COR-L47 (cell line): ENCODE results near the gene ZDHHC5.
"Not testable (repeated sequence)": the region's sequence is repeated elsewhere in the genome, so short reads cannot be mapped to it uniquely, and the experiment has no call there.

ENCODE experiments used
- DNase-seq: peaks from one replicate; lab custom pipeline; 2025; lab: John Stamatoyannopoulos, UW

ZDHHC5 gene

GRCh38 chr11:57667117-57667735 lies 688 bp upstream of the ZDHHC5 start:
- DNase-seq, result peak; percentile 97

DNA sequence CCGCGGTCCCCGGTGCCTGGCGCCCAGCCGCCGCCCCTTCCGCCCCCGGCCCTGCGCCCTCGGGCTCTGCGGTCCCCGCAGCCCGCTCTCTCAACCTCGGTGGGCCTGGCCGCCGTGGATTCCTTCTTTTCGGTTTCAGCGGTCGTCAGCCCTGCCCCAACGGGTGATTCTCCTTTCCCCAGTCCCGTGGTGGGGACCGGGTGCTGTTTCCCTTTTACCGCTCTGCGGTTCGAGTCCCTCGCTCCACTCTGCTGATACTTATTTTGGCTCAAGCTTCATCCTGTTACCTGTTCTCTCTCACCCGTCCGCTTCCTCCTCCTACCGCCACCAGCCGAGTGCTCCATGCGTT lies 494 bp downstream of the ZDHHC5 start:
- no peak for DNase-seq

GRCh38 chr11:57674251-57674650 lies 6.3 kb downstream of the ZDHHC5 start:
- DNase-seq, result no peak

DNA sequence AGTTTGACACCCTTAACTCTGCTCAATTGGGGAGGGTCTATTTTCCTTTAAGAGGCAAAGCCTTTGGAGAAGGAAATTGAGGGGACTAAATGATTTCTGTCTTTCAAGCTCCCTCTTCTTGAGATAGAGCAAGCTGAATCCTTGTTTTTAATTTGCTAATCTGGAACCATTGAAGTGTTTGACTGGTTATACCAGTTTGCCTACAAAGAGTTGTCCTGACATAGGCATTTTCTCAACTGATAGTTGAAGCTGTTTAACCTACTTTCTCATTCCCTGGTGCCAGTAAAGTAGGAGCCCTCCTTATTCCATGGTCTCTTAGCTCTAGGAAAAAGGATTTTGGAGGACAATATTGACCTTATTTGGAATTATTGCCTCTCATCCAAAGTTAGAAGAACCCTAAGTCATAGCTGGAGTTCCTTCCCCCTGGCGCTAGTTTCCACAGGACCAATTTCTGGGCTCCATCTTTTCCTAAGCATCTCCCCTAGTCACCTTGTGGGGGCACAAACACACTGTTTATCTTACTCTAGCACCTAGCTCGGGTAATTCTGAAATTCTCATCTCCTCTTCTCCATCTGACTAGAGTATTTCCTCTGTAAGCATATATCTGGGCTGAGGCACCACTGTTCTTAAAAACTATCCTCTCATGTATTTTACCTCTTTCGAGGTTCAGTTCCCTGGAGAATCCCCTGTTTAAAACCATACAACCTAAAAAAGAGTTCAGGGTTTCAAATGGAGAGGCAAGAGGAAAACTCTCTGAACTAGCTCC lies 7.4 kb downstream of the ZDHHC5 start:
- DNase-seq, result no peak

DNA sequence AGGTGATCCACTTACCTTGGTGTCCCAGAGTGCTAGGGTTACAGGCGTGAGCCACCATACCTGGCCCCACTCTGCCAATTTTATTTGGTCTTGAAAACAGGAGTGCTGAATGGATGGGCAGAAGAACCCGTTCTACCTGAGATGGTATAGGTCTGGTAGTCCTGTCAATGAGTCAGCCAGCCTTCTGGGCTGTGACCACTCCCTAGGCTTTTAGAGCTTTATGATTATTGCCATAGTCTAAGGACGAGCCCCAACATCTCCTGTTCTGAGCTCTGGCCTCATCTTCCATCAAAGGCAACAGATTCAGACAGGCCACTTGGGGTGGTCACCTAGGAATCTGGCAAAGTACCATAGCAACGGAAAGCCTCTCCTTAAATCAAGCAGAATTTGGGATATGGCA lies 11.5 kb downstream of the ZDHHC5 start:
- no peak for DNase-seq

DNA sequence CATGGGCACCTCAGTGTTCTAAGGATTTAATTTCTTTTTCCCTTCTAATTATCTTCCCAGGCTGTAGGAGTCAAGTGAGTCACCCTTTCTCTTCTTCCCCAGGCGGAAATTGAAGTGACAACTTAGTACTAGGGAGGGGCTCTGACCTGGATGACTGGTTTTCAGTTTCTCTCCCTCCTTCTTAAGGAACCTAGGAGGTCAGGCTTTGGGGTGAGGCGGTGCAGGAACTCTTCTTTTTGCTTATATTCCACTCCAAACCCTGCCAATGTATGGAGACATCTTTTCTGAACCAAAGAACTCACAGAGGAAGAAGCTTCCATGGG lies 12.6 kb downstream of the ZDHHC5 start:
- DNase-seq, result no peak

- no peak for DNase-seq
Measured at GRCh38 chr11:57681168-57681567, 13.3 kb downstream of the ZDHHC5 start.

DNA sequence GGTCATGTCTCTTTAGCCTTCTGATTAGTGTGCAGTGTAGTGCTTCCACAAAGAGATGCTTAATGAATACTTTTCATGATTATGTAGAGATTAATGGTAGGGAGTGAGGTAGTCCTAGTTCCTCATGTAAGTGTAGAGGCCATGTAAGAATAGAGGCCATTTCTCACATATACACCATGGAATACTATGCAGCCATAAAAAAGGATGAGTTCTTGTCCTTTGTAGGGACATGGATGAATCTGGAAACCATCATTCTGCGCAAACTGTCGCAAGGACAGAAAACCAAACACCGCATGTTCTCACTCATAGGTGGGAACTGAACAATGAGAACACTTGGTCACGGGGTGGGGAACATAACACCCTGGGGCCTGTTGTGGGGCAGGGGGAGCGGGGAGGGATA lies 22.6 kb downstream of the ZDHHC5 start:
- not testable (repeated sequence) for DNase-seq

- DNase-seq, result no peak
Measured at GRCh38 chr11:57698843-57699365, 31.0 kb downstream of the ZDHHC5 start.

DNA sequence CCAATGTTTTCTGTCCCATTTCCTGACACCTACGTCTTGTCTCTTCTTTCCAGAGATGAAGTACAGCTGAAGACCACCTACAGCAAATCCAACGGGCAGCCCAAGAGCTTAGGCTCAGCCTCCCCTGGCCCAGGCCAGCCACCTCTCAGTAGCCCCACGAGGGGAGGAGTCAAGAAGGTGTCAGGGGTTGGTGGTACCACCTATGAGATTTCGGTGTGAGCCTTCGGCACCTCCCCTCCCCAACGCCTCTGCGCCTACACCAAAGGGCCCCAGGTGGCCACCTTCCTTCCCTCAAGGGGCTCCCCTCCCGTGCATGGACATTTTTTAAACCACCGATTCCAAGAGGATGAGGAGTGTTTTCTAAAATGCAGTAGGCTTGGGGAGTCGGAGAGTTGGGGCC lies 31.9 kb downstream of the ZDHHC5 start:
- DNase-seq, result no peak

GRCh38 chr11:57700425-57700824 lies 32.5 kb downstream of the ZDHHC5 start:
- no peak for DNase-seq

DNA sequence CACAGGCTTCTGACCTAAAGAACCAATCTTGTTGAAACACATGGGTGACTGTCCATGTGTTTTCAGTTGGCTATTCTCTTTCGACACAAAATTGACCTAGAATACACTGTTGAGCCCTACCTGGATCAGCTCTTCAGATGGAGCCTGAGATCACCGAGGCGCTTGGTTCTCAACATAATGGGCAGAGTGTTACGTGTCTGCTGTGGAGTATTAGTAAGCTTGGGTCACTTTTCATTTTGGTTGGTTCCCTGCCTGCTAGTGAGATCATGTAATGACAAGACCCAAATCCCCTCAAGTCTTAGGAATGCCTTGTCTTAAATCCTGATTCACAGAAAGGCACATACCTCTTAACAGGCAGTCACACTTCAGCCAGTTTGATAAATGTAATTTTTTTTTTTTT lies 35.4 kb downstream of the ZDHHC5 start:
- DNase-seq, result no peak

DNA sequence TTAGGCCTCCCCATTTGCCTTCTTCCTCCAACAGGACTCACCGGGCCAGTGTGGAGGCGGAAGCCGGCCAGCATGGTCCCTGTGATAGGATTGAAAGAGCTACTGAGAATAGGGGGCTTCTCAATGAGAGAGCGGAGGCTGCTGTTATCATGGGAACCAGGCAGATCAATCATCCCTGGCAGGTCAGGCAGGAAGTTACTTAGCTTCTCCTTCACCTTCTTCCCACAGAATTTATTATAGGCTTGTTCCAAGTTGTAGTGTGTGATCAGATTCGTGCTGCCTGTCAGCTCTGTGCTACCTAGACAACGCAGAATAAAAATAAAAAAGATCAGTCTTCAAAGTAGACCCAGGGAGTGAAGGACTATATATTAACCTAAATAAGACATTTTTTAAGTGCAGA lies 37.0 kb downstream of the ZDHHC5 start:
- no peak for DNase-seq

DNA sequence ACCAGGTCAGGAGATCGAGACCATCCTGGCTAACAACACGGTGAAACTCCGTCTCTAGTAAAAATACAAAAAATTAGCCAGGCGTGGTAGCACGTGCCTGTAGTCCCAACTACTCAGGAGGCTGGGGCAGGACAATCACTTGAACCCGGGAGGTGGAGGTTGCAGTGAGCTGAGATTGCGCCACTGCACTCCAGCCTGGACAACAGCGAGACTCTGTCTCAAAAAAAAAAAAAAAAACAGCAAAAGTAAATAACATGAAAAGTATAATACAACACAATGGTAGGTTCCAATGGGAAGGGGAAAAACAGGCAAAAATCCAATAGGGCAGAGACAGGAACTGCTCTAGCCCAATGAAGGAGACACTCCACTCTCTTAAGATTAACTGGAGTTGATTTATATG lies 37.5 kb downstream of the ZDHHC5 start:
- DNase-seq, result not testable (repeated sequence)

DNA sequence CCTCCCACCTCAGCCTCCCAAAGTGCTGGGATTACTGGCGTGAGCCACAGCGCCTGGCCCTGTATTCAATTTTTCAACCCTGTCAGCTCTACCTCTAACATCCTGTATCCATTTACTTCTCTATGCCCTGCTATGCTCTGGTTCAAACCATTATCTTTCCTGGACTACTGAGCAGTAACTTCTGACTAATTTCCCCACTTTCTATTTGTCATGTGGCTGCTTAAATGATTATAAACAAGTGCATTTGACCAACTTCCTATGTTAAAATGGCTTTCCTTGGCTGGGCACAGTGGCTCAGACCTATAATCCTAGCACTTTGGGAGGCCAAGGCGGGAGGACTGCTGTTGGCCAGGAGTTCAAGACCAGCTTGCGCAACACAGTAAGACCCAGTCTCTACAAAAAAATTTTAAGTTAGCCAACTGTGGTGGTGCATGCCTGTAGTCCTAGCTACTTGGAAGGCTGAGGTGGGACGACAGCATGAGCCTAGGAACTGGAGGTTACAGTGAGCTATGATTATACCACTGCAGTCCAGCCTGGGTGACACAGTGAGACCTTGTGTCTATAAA lies 42.0 kb downstream of the ZDHHC5 start:
- DNase-seq, result no peak

DNA sequence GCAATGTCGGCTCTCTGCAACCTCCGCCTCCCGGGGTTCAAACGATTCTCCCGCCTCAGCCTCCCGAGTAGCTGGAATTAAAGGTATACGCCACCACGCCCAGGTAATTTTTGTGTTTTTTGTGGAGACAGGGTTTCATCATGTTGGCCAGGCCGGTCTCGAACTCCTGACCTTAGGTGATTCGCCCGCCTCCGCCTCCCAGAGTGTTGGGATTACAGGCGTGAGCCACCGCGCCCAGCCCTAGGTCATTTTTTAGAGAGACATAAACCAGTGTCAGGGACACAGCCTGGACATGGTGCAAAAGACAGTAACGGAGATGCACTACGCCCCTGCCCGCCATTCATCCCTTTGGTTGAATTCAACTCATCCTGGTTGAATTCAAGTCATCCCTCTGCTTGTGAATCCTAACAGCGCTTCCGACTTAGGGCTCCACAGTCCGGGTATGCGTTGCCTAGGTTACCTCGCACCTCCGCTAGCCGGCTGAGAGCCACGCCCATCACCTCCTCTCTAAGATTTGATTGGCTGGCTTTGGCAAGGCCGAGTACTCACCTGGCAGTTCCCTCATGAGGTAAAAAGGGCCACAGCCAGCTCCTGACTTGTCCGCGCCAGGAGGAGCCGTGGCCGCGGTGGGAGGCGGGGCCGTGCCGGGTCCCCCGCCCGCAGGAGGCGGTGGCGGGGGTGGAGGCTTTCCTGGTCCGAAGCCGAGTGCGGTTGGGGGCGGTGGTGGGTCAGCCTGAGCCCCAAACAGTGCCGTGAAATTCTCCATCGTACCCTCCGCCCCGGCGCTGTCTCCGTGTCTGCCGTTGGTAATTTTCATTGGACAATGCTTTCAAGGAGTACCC lies 43.7 kb downstream of the ZDHHC5 start, which contains the start of gene MED19:
MED19 (minus strand) TSS at position 802 of the 842 bp plus-strand sequence; CDS start at position 766, 36 bp downstream.
- DNase-seq, result peak; percentile 92

- DNase-seq, result peak; percentile 97
Measured at GRCh38 chr11:57712256-57713150, 44.6 kb downstream of the ZDHHC5 start, which contains the start of gene TMX2. TSS of gene TMX2 (plus strand) at chr11:57712593. CDS start at chr11:57712619, 26 bp downstream.

DNA sequence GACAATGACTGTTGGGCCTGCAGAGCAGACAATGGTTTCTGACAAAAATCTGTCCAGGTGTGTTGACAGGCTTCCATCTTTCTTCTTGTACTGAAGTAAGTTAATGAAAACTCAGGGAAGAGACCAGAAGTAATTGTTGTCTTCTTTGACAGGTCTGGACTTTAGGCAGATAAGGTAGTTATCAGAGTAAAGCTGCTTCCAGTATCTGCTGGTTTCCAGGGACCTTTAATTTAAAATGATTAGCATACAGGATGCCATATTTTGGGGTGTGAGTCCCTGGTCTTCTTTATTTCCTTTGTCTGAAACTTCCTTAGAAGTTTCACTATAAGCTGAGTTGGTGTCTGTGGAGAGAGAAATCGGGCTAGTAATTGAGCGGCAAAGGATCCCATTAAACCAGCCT lies 45.9 kb downstream of the ZDHHC5 start:
- no peak for DNase-seq

DNA sequence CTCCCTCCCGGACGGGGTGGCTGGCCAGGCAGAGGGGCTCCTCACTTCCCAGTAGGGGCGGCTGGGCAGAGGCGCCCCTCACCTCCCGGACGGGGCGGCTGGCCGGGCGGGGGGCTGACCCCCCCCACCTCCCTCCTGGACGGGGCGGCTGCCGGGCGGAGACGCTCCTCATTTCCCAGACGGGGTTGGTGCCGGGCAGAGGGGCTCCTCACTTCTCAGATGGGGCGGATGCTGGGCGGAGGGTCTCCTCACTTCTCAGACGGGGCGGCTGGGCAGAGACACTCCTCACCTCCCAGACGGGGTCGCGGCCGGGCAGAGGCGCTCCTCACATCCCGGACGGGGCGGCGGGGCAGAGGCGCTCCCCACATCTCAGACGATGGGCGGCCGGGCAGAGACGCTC lies 48.8 kb downstream of the ZDHHC5 start:
- not testable (repeated sequence) for DNase-seq

DNA sequence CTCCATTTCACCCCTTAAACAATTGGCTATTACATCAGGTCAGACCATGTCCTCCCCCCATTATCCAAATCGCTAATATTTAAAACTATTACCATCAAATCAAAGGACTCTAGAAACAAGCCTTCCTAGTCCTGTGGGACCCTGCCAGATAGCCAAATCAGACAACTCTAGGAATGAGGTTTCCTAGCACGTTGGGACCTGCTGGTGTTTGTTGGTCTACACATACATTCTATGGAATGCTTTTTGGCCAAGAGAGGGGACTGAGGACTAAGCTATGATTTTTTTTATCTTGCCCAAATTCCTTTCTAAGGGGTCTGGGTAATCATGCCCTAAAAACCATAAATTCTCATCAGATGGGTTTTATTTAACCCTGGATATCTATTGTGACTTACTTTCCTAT lies 59.3 kb downstream of the ZDHHC5 start:
- no peak for DNase-seq

DNA sequence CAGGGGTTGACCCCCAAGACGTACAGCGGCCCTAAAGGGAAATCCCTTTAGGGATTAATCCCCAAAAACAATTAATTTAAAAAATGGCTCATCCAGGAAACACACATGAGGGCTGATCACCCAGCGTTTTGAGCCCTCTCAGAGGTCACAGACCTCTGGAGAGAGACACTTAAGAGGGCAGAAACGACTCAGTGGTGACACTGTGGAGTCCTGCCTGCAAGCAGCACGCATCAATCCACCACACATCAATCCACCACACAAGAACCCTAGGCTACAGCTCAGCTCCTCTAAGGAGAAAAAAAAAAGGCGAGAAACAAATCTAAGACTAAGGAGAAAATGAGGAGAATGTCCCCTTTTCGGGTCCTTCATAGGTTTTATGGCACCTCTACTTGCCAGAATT lies 60.9 kb downstream of the ZDHHC5 start:
- no peak for DNase-seq
